Erythroblast (primary cell): ENCODE data around the gene GARIN5A.
"Not testable (repeated sequence)": the region's sequence is repeated elsewhere in the genome, so short reads cannot be mapped to it uniquely, and the experiment has no call there.

Source experiments
- GATA1 ChIP-seq: IDR thresholded peaks from 2 replicates; pipeline ENCODE4 v1.6.1; 2011; ENCODE audit warnings: low read depth, mild to moderate bottlenecking, control low read depth, low read length, moderate library complexity
- POLR2A ChIP-seq: IDR thresholded peaks from 2 replicates; pipeline ENCODE4 v1.6.1; 2011; ENCODE audit warnings: mild to moderate bottlenecking, low read length

DNA sequence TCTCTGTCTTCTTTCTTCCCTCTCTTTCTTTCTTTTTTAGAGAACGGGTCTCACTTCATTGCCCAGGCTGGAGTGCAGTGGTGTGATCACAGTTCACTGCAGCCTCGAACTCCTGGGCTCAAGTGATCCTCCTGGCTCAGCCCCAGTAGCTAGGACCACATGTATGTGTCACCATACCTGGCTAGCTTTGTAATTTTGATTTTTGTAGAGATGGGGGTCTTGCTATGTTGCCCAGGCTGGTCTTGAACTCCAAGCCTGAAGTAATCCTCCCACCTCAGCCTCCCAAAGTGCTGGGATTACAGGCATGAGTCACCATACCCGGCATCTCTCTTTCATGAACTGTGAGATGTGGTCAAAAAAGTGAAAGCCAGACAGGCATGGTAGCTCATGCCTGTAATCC lies 3.3 kb downstream of the GARIN5A start:
- TF ChIP-seq POLR2A, GATA1: not testable (repeated sequence)
